Stomach smooth muscle (tissue), 2 donors: ENCODE data around the gene ANTXRL.
"Not testable (repeated sequence)": the region's sequence is repeated elsewhere in the genome, so short reads cannot be mapped to it uniquely, and the experiment has no call there.

Experiments used
- H3K27ac ChIP-seq: one replicate; pipeline ENCODE4 v1.7.0; 2013; ENCODE audit warnings: mild to moderate bottlenecking, low read length, inconsistent platforms
- H3K27me3 ChIP-seq, 2 donors: one replicate each; pipeline ENCODE4 v1.7.0; 2013; ENCODE audit warnings: low read length in 2 of 2; ENCODE audit not compliant: insufficient read depth in 2 of 2, control insufficient read depth in 1 of 2
- H3K36me3 ChIP-seq, 2 donors: one replicate each; pipeline ENCODE4 v1.7.0; 2013; ENCODE audit warnings: low read length in 2 of 2; ENCODE audit not compliant: control insufficient read depth in 2 of 2, insufficient read depth in 2 of 2
- H3K4me1 ChIP-seq: one replicate; pipeline ENCODE4 v1.7.0; 2013; ENCODE audit warnings: low read length; ENCODE audit not compliant: control insufficient read depth, insufficient read depth
- H3K4me3 ChIP-seq, 2 donors: one replicate each; pipeline ENCODE4 v1.7.0; 2013; ENCODE audit warnings: low read length in 2 of 2
- H3K9ac ChIP-seq, 2 donors: one replicate each; pipeline ENCODE4 v1.7.0; 2013; ENCODE audit warnings: low read length in 2 of 2, mild to moderate bottlenecking in 1 of 2
- H3K9me3 ChIP-seq, 2 donors: one replicate each; pipeline ENCODE4 v1.7.0; 2013; ENCODE audit warnings: low read length in 2 of 2; ENCODE audit not compliant: control insufficient read depth in 2 of 2
- donor health status: healthy.
- donor health status: Pancreatic carcinoma.

The ANTXRL gene

GRCh38 chr10:46298477-46299285, 11.9 kb downstream of the ANTXRL start:
- H3K9ac ChIP-seq = no peak overlapping the region
- H3K4me3 ChIP-seq = no peak overlapping the region
- no peaks in the 10 kb centered on the region for H3K4me1 ChIP-seq
- no peaks in the 10 kb centered on the region for H3K9me3 ChIP-seq
- H3K36me3 ChIP-seq = no peaks in the 10 kb centered on the region
- peaks cover 0 to 15% of the 10 kb centered on the region in 2 donors for H3K27me3 ChIP-seq
- no peak overlapping the region for H3K27ac ChIP-seq

DNA sequence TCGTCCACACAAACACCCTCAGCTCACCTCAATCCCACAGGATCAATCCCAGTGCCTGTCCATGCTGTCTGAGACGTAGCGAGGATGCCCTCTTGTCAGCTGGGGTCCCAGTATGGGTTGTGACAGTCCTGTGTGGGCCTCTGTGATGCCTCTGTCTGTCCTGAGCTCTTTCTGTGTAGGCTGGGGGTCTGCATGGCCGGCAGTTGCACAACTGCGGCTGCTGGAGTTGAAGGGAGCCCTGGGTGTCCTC, 12.4 kb downstream of the ANTXRL start:
- Histone ChIP-seq H3K27me3 (peaks cover 0 to 15% of the 10 kb centered on the region in 2 donors), H3K4me1 (no peaks in the 10 kb centered on the region), H3K9ac (no peak overlapping the region), H3K27ac (no peak overlapping the region), H3K4me3 (no peak overlapping the region), H3K9me3 (no peaks in the 10 kb centered on the region), H3K36me3 (no peaks in the 10 kb centered on the region)

GRCh38 chr10:46299536-46300369, 13.0 kb downstream of the ANTXRL start:
- H3K9ac ChIP-seq = no peak overlapping the region
- H3K36me3 ChIP-seq = no peaks in the 10 kb centered on the region
- H3K9me3 ChIP-seq = no peaks in the 10 kb centered on the region
- H3K27ac ChIP-seq = no peak overlapping the region
- H3K4me1 ChIP-seq = no peaks in the 10 kb centered on the region
- no peak overlapping the region for H3K4me3 ChIP-seq
- peaks cover 0 to 15% of the 10 kb centered on the region in 2 donors for H3K27me3 ChIP-seq

- H3K4me1 ChIP-seq, H3K9me3 ChIP-seq, H3K36me3 ChIP-seq, H3K27ac ChIP-seq, H3K9ac ChIP-seq, H3K4me3 ChIP-seq: not testable (repeated sequence)
- H3K27me3 ChIP-seq = peaks cover 0 to 15% of the 10 kb centered on the region in 2 donors
These were observed 13.5 kb downstream of the ANTXRL start for GRCh38 chr10:46300370-46300711.

- H3K4me1 ChIP-seq = peaks cover 3% of the 10 kb centered on the region
- H3K27ac ChIP-seq = no peak overlapping the region
- H3K4me3 ChIP-seq = no peak overlapping the region
- H3K9me3 ChIP-seq = no peaks in the 10 kb centered on the region
- H3K9ac ChIP-seq = no peak overlapping the region
- H3K27me3 ChIP-seq = peaks cover 0 to 15% of the 10 kb centered on the region in 2 donors
- H3K36me3 ChIP-seq = no peaks in the 10 kb centered on the region
These were observed 14.4 kb downstream of the ANTXRL start for GRCh38 chr10:46301056-46301645.

- Histone ChIP-seq H3K4me1 (peaks cover 3% of the 10 kb centered on the region), H3K27me3 (peaks cover 0 to 15% of the 10 kb centered on the region in 2 donors)
These were observed 15.1 kb downstream of the ANTXRL start for GRCh38 chr10:46301721-46302479.

DNA sequence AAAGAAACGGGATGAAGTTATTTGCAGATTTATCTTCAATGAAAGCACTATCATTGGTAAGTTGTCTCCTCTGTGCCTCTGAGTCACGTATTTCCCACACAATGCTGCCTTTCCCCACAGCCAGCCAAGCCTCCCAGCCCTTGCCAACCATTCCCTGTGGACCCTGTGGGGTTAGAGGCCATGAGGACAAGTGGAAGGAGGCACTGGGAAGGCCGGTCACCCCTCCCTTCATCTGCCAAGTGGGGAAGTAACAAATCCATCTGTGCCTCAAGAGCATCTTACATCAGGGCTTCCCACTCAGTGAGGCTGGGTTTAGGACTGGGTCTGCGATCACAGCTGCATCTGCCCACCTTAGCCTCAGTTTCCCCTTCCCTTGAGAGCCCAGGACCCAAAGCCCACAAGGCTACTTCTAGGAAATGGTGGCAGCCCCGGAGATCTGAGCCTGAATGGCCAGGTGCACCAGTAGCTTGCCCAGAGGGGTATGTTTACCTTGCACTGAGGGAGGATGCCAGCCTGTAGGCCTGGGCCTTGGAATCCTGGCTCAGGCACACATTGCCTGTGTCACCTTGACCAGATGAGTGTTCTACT, 16.1 kb downstream of the ANTXRL start:
- H3K4me3 ChIP-seq, H3K9ac ChIP-seq, H3K9me3 ChIP-seq, H3K4me1 ChIP-seq, H3K27ac ChIP-seq, H3K36me3 ChIP-seq: not testable (repeated sequence)
- H3K27me3 ChIP-seq = peaks cover 0 to 16% of the 10 kb centered on the region in 2 donors

More at GRCh38 chr10:46301721-46302479, 15.1 kb downstream of the ANTXRL start:
- no peak overlapping the region for H3K4me3 ChIP-seq
- H3K36me3 ChIP-seq = no peaks in the 10 kb centered on the region
- no peaks in the 10 kb centered on the region for H3K9me3 ChIP-seq
- no peak overlapping the region for H3K9ac ChIP-seq
- H3K27ac ChIP-seq = no peak overlapping the region

DNA sequence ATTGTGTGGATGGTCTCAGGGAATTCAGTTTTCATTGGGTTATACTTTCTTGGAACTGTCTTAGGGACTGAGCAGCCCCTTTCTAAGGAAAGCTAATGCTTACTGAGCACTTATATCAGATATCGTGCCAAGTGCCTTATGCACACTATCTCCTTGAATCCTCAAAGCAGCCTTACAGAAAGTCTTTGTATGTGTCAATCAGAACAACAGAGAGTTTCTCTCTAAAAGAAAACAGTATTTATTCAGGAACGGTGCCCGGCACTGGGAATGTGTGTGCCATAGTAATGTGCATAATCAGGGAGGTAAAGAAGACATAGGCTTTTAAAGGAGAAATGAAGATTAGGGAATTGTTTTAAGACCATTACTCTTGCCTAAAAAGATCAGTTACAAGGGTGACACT, 17.3 kb downstream of the ANTXRL start:
- Histone ChIP-seq H3K36me3 (no peaks in the 10 kb centered on the region), H3K27me3 (peaks cover 0 to 12% of the 10 kb centered on the region in 2 donors), H3K27ac (no peak overlapping the region), H3K9ac (no peak overlapping the region), H3K4me1 (peaks cover 3% of the 10 kb centered on the region), H3K9me3 (no peaks in the 10 kb centered on the region), H3K4me3 (no peak overlapping the region)

DNA sequence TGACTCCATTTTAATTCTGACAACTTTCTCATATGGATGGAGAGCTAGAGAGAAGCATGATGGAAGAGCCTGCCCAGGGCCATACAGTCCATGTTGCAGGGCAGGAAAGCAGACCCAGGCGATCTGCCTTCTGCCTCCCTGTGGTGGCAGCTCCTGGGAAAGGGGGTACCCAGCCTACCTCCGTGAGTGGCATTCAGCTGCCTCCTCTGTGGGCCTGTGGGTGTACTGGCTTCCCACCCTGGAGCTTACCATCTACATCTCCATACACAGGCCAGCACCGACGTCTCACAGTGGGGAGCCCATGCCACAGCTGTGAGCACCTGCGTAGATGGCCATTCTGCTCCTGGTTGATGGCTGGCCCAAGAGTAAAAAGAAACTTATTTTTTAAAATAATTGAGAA, 17.9 kb downstream of the ANTXRL start:
- H3K36me3 ChIP-seq, H3K27ac ChIP-seq, H3K4me3 ChIP-seq, H3K27me3 ChIP-seq, H3K9ac ChIP-seq, H3K4me1 ChIP-seq, H3K9me3 ChIP-seq: not testable (repeated sequence)

DNA sequence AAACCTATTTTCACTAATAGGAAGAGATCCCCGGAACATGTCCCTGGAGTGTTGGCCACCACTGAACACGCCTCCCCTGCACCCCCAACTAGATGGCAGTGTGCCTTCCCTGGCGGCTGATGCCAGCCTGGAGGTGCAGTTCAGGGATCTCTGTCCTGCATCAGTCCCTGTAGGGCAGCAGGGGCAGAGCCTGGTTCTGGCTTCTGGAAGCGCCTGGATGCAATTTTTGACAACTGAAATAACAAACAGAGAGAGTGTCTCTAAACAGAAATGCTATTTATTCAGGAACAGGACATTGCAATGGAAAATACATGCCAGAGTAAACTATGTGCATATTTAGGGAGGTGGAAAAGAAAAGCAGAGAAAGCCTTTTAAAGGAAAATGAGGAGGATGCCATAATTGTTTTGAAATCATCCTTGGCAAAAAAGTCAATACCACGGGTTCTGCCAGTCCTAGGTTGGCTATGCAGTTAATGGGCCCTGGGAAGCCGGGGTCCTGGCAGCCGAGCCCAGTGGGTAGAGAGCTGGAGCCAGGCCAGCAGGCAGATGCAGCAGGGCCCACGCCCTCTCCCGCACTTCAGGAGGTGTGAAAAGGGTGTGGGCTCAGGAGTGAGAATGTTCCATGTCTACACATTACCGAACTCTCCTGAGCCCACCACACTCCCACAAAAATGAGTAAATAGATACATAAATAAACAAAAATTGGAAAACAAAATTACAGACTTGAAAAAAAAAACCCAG, 18.5 kb downstream of the ANTXRL start:
- H3K4me3 ChIP-seq = no peak overlapping the region
- H3K9ac ChIP-seq = no peak overlapping the region
- H3K36me3 ChIP-seq = no peaks in the 10 kb centered on the region
- H3K27me3 ChIP-seq = peaks cover 0 to 6% of the 10 kb centered on the region in 2 donors
- peaks cover 3% of the 10 kb centered on the region for H3K4me1 ChIP-seq
- H3K9me3 ChIP-seq = no peaks in the 10 kb centered on the region
- H3K27ac ChIP-seq = no peak overlapping the region
